Prostate gland (tissue), 2 donors: Measurements from ENCODE around the gene SPDYE6.
"Not testable (repeated sequence)": the region's sequence is repeated elsewhere in the genome, so short reads cannot be mapped to it uniquely, and the experiment has no call there.

Source experiments
- CTCF ChIP-seq, 4 experiments: fragments of 200-600 bp in 2 of 4; fragments of 450-650 bp in 2 of 4; sonication (generic) in 2 of 4; IDR thresholded peaks; 1 replicate in 3 of 4; 2 replicates in 1 of 4; pipeline ENCODE4 v1.5.1; 2016 to 2019; ENCODE audit warnings: antibody characterized with exemption in 4 of 4, mild to moderate bottlenecking in 2 of 4, moderate library complexity in 2 of 4
- POLR2A ChIP-seq: fragments of 450-650 bp; IDR thresholded peaks from one replicate; pipeline ENCODE4 v1.6.1; 2016; ENCODE audit warnings: antibody characterized with exemption, mild to moderate bottlenecking
- POLR2AphosphoS5 ChIP-seq: sonication (generic); formaldehyde crosslinking; IDR thresholded peaks from one replicate; pipeline ENCODE4 v1.6.1; 2017; ENCODE audit warnings: antibody characterized with exemption

DNA sequence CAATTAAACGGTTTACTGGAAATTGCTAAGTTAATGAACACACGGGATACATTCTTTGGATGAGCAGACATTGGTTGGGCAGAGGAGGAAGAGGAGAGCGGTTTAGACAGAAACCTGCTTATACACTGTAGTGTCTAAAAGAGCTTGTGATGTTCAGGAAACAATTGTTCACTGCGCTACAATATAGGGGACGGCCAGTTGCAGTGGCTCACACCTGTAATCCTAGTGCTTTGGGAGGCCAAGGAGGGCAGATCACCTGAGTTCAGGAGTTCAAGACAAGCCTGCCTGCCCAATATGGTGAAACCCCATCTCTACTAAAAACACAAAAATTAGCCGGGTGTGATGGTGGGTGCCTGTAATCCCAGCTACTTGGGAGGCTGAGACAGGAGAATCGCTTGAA, 20.7 kb downstream of the SPDYE6 start:
- TF ChIP-seq CTCF (IDR thresholded peaks at IDR 0.05); POLR2A; POLR2AphosphoS5: not testable (repeated sequence)
